ENCODE data around the gene RAD18. TPM values are rescaled to one million over a fixed set of nuclear protein-coding genes. Genes with fewer than 3 reads are reported as not detected.

RAD18 gene
- total RNA-seq, 1 donor from 2014 or later: 6.0 TPM

- no peaks in the 10 kb centered on the region for H3K36me3 Mint-ChIP-seq (ENCODE audit: low read depth, unreplicated experiment)
- Histone ChIP-seq H3K9ac (ENCODE audit: low read length) (no peak overlapping the region), H4K20me1 (ENCODE audit: insufficient read depth, low read length) (no peaks in the 10 kb centered on the region), H3K4me3 (ENCODE audit: insufficient read depth, low read depth, low read length) (no peak overlapping the region), H3K27me3 (ENCODE audit: insufficient read depth, low read length) (no peaks in the 10 kb centered on the region), H2AFZ (ENCODE audit: low read depth, low read length) (no peak overlapping the region), H3K9me3 (ENCODE audit: insufficient read depth, low read depth, low read length) (no peaks in the 10 kb centered on the region), H3K4me2 (ENCODE audit: low read length) (no peak overlapping the region), H3K27ac (ENCODE audit: low read depth, low read length) (no peak overlapping the region), H3K36me3 (ENCODE audit: insufficient read depth, low read length) (no peaks in the 10 kb centered on the region), H3K79me2 (ENCODE audit: insufficient read depth, low read length) (no peaks in the 10 kb centered on the region), H3K4me1 (ENCODE audit: insufficient read depth, low read length) (peaks cover 27% of the 10 kb centered on the region)
- H3K4me3 Mint-ChIP-seq (ENCODE audit: unreplicated experiment): no peak overlapping the region
- DNase-seq (ENCODE audit: low read depth) (peak; percentile 72), FAIRE-seq (peak; percentile 77)
- TF ChIP-seq EZH2 (IDR thresholded peaks at IDR 0.05; ENCODE audit: insufficient read depth, low read length): no peak
- TF ChIP-seq CTCF (IDR thresholded peaks at IDR 0.05; ENCODE audit: insufficient read depth, low read depth, low read length): no peak
- H3K27ac Mint-ChIP-seq (ENCODE audit: unreplicated experiment): no peak overlapping the region
- no peaks in the 10 kb centered on the region for H3K27me3 Mint-ChIP-seq (ENCODE audit: low read depth, unreplicated experiment)
- H3K4me1 Mint-ChIP-seq (ENCODE audit: low read depth, unreplicated experiment): peaks cover 10% of the 10 kb centered on the region
- no peaks in the 10 kb centered on the region for H3K9me3 Mint-ChIP-seq (ENCODE audit: unreplicated experiment)
Measured at GRCh38 chr3:8837162-8837561, 126.1 kb downstream of the RAD18 start.

GRCh38 chr3:8836096-8836495 lies 127.2 kb downstream of the RAD18 start:
- no peak overlapping the region for H3K4me2 ChIP-seq (ENCODE audit: low read length)
- no peaks in the 10 kb centered on the region for H3K27me3 Mint-ChIP-seq (ENCODE audit: low read depth, unreplicated experiment)
- H3K9ac ChIP-seq (ENCODE audit: low read length): no peak overlapping the region
- no peak overlapping the region for H2AFZ ChIP-seq (ENCODE audit: low read depth, low read length)
- no peak overlapping the region for H3K4me3 Mint-ChIP-seq (ENCODE audit: unreplicated experiment)
- H3K27ac Mint-ChIP-seq (ENCODE audit: unreplicated experiment): no peak overlapping the region
- no peaks in the 10 kb centered on the region for H3K36me3 ChIP-seq (ENCODE audit: insufficient read depth, low read length)
- FAIRE-seq: no peak
- no peak for TF ChIP-seq EZH2 (IDR thresholded peaks at IDR 0.05; ENCODE audit: insufficient read depth, low read length)
- no peak for TF ChIP-seq CTCF (IDR thresholded peaks at IDR 0.05; ENCODE audit: insufficient read depth, low read depth, low read length)
- no peak overlapping the region for H3K4me3 ChIP-seq (ENCODE audit: insufficient read depth, low read depth, low read length)
- H3K79me2 ChIP-seq (ENCODE audit: insufficient read depth, low read length): no peaks in the 10 kb centered on the region
- peaks cover 25% of the 10 kb centered on the region for H3K4me1 ChIP-seq (ENCODE audit: insufficient read depth, low read length)
- H3K36me3 Mint-ChIP-seq (ENCODE audit: low read depth, unreplicated experiment): no peaks in the 10 kb centered on the region
- H3K9me3 ChIP-seq (ENCODE audit: insufficient read depth, low read depth, low read length): no peaks in the 10 kb centered on the region
- H3K4me1 Mint-ChIP-seq (ENCODE audit: low read depth, unreplicated experiment): peaks cover 10% of the 10 kb centered on the region
- H3K27ac ChIP-seq (ENCODE audit: low read depth, low read length): no peak overlapping the region
- no peaks in the 10 kb centered on the region for H3K27me3 ChIP-seq (ENCODE audit: insufficient read depth, low read length)
- H4K20me1 ChIP-seq (ENCODE audit: insufficient read depth, low read length): no peaks in the 10 kb centered on the region
- no peak for DNase-seq (ENCODE audit: low read depth)
- H3K9me3 Mint-ChIP-seq (ENCODE audit: unreplicated experiment): no peaks in the 10 kb centered on the region

- no peak overlapping the region for H2AFZ ChIP-seq (ENCODE audit: low read depth, low read length)
- no peak overlapping the region for H3K9ac ChIP-seq (ENCODE audit: low read length)
- no peaks in the 10 kb centered on the region for H3K36me3 ChIP-seq (ENCODE audit: insufficient read depth, low read length)
- H3K79me2 ChIP-seq (ENCODE audit: insufficient read depth, low read length): no peaks in the 10 kb centered on the region
- TF ChIP-seq CTCF (IDR thresholded peaks at IDR 0.05; ENCODE audit: insufficient read depth, low read depth, low read length) (no peak), EZH2 (IDR thresholded peaks at IDR 0.05; ENCODE audit: insufficient read depth, low read length) (no peak)
- DNase-seq (ENCODE audit: low read depth): no peak
- Mint-ChIP-seq H3K36me3 (ENCODE audit: low read depth, unreplicated experiment) (no peaks in the 10 kb centered on the region), H3K27ac (ENCODE audit: unreplicated experiment) (no peak overlapping the region), H3K9me3 (ENCODE audit: unreplicated experiment) (no peaks in the 10 kb centered on the region), H3K4me1 (ENCODE audit: low read depth, unreplicated experiment) (peaks cover 6% of the 10 kb centered on the region), H3K27me3 (ENCODE audit: low read depth, unreplicated experiment) (no peaks in the 10 kb centered on the region), H3K4me3 (ENCODE audit: unreplicated experiment) (no peak overlapping the region)
- no peak for FAIRE-seq
- no peaks in the 10 kb centered on the region for H3K9me3 ChIP-seq (ENCODE audit: insufficient read depth, low read depth, low read length)
- peaks cover 17% of the 10 kb centered on the region for H3K4me1 ChIP-seq (ENCODE audit: insufficient read depth, low read length)
- H3K27me3 ChIP-seq (ENCODE audit: insufficient read depth, low read length): no peaks in the 10 kb centered on the region
- H3K27ac ChIP-seq (ENCODE audit: low read depth, low read length): no peak overlapping the region
- H3K4me3 ChIP-seq (ENCODE audit: insufficient read depth, low read depth, low read length): no peak overlapping the region
- no peaks in the 10 kb centered on the region for H4K20me1 ChIP-seq (ENCODE audit: insufficient read depth, low read length)
- H3K4me2 ChIP-seq (ENCODE audit: low read length): no peak overlapping the region
Measured at GRCh38 chr3:8835385-8835784, 127.9 kb downstream of the RAD18 start.

Data from astrocyte (in vitro differentiated cells and primary cell).